GM21390 (cell line): ENCODE results near the gene PDE8B.

Experiments used
- ATAC-seq: cut with Tn5 transposase; IDR thresholded peaks from one replicate; pipeline ENCODE4 v1.9.1; 2021; ENCODE audit not compliant: unreplicated experiment

The PDE8B gene

GRCh38 chr5:77189421-77189820 lies 21.1 kb upstream of the PDE8B start:
- no peak for ATAC-seq

GRCh38 chr5:77192441-77193050 lies 17.9 kb upstream of the PDE8B start:
- no peak for ATAC-seq

- no peak for ATAC-seq
Measured at GRCh38 chr5:77194762-77195161, 15.7 kb upstream of the PDE8B start.

- ATAC-seq: no peak
Measured at GRCh38 chr5:77197840-77198554, 12.5 kb upstream of the PDE8B start.

GRCh38 chr5:77200663-77201062 lies 9.8 kb upstream of the PDE8B start:
- no peak for ATAC-seq

- no peak for ATAC-seq
Measured at GRCh38 chr5:77202145-77202544, 8.3 kb upstream of the PDE8B start.

GRCh38 chr5:77204967-77205366 lies 5.5 kb upstream of the PDE8B start:
- no peak for ATAC-seq

GRCh38 chr5:77208507-77209163 lies 1.8 kb upstream of the PDE8B start:
- no peak for ATAC-seq

- ATAC-seq: no peak
Measured at GRCh38 chr5:77209495-77210090, 887 bp upstream of the PDE8B start.

GRCh38 chr5:77210964-77211690 lies 647 bp downstream of the PDE8B start:
- ATAC-seq: no peak

GRCh38 chr5:77211691-77212047 lies 1.2 kb downstream of the PDE8B start:
- ATAC-seq: no peak

- ATAC-seq: no peak
Measured at GRCh38 chr5:77213601-77214000, 3.1 kb downstream of the PDE8B start.

- ATAC-seq: no peak
Measured at GRCh38 chr5:77214151-77214550, 3.7 kb downstream of the PDE8B start.

- no peak for ATAC-seq
Measured at GRCh38 chr5:77218263-77218662, 7.8 kb downstream of the PDE8B start.

- ATAC-seq: no peak
Measured at GRCh38 chr5:77221115-77221514, 10.6 kb downstream of the PDE8B start.

- ATAC-seq: no peak
Measured at GRCh38 chr5:77222722-77223121, 12.2 kb downstream of the PDE8B start.

GRCh38 chr5:77223653-77224052 lies 13.2 kb downstream of the PDE8B start:
- ATAC-seq: no peak

- ATAC-seq: no peak
Measured at GRCh38 chr5:77224672-77225355, 14.3 kb downstream of the PDE8B start.

GRCh38 chr5:77225531-77225930 lies 15.1 kb downstream of the PDE8B start:
- ATAC-seq: no peak

GRCh38 chr5:77229887-77230286 lies 19.4 kb downstream of the PDE8B start:
- no peak for ATAC-seq
